HUES6 (cell line): ENCODE measurements around the gene KLB.

Experiments used
- H3K27ac ChIP-seq: 2 replicates; pipeline ENCODE4 v1.7.0; 2013; ENCODE audit warnings: low read depth, mild to moderate bottlenecking, low read length, inconsistent platforms
- H3K27me3 ChIP-seq: 2 replicates; pipeline ENCODE4 v1.6.1; 2013; ENCODE audit warnings: low read length; ENCODE audit not compliant: control insufficient read depth, insufficient read depth
- H3K36me3 ChIP-seq: 2 replicates; pipeline ENCODE4 v1.6.1; 2013; ENCODE audit warnings: low read length; ENCODE audit not compliant: control insufficient read depth, insufficient read depth
- H3K4me1 ChIP-seq: 2 replicates; pipeline ENCODE4 v1.6.1; 2013; ENCODE audit warnings: low read length; ENCODE audit not compliant: control insufficient read depth, insufficient read depth
- H3K4me3 ChIP-seq: 2 replicates; pipeline ENCODE4 v1.5.1; 2013; ENCODE audit warnings: low read depth, low read length
- H3K9ac ChIP-seq: one replicate; pipeline ENCODE4 v1.6.1; 2013; ENCODE audit warnings: mild to moderate bottlenecking, low read length
- H3K9me3 ChIP-seq: 2 replicates; pipeline ENCODE4 v1.6.1; 2013; ENCODE audit warnings: low read depth, low read length; ENCODE audit not compliant: control insufficient read depth, insufficient read depth

KLB gene

GRCh38 chr4:39494354-39494753, 87.6 kb downstream of the KLB start:
- H3K27ac ChIP-seq, result no peak overlapping the region
- H3K9me3 ChIP-seq, result no peaks in the 10 kb centered on the region

GRCh38 chr4:39495446-39496213, 88.9 kb downstream of the KLB start:
- Histone ChIP-seq H3K4me1 (no peaks in the 10 kb centered on the region), H3K27me3 (no peaks in the 10 kb centered on the region), H3K9me3 (no peaks in the 10 kb centered on the region), H3K36me3 (peaks cover 20% of the 10 kb centered on the region), H3K9ac (no peak overlapping the region), H3K27ac (no peak overlapping the region), H3K4me3 (no peak overlapping the region)

More at GRCh38 chr4:39494354-39494753, 87.6 kb downstream of the KLB start:
- Histone ChIP-seq H3K9ac (no peak overlapping the region), H3K4me1 (no peaks in the 10 kb centered on the region), H3K27me3 (no peaks in the 10 kb centered on the region), H3K36me3 (peaks cover 10% of the 10 kb centered on the region), H3K4me3 (no peak overlapping the region)

GRCh38 chr4:39497909-39498726, 91.4 kb downstream of the KLB start:
- Histone ChIP-seq H3K27ac (no peak overlapping the region), H3K9me3 (no peaks in the 10 kb centered on the region), H3K9ac (no peak overlapping the region), H3K4me1 (no peaks in the 10 kb centered on the region), H3K27me3 (no peaks in the 10 kb centered on the region), H3K36me3 (peaks cover 40% of the 10 kb centered on the region), H3K4me3 (no peak overlapping the region)

GRCh38 chr4:39498727-39499020, 91.9 kb downstream of the KLB start:
- H3K9me3 ChIP-seq, result no peaks in the 10 kb centered on the region
- H3K4me3 ChIP-seq, result no peak overlapping the region
- H3K27me3 ChIP-seq, result no peaks in the 10 kb centered on the region
- H3K27ac ChIP-seq, result no peak overlapping the region
- H3K9ac ChIP-seq, result no peak overlapping the region
- H3K4me1 ChIP-seq, result no peaks in the 10 kb centered on the region
- peaks cover 45% of the 10 kb centered on the region for H3K36me3 ChIP-seq
